K562 (cell line): Measurements from ENCODE around the gene EPB41L3.

ENCODE experiments used
- ATF3 ChIP-seq, 2 experiments: fragments of 450-650 bp in 1 of 2; sonication (generic) in 1 of 2; formaldehyde crosslinking in 1 of 2; IDR thresholded peaks in 1 of 2; conservative IDR thresholded peaks in 1 of 2; 2 replicates each; pipeline versions ENCODE4 v1.6.1 to v1.8.1; 2016 to 2023; ENCODE audit warnings: mild to moderate bottlenecking in 2 of 2, moderate library complexity in 2 of 2, inconsistent platforms in 1 of 2, missing genetic modification reagents in 1 of 2
- CTCF ChIP-seq, 3 experiments: IDR thresholded peaks in 2 of 3; conservative IDR thresholded peaks in 1 of 3; 2 replicates each; pipeline ENCODE4 v1.5.1; 2011 to 2012; ENCODE audit warnings: low read length in 3 of 3, mild to moderate bottlenecking in 3 of 3, control low read depth in 2 of 3, improper control_type of control experiment in 1 of 3, inconsistent platforms in 1 of 3, low read depth in 1 of 3, mixed read lengths in 1 of 3, moderate library complexity in 1 of 3; ENCODE audit not compliant: insufficient read depth in 2 of 3
- DACH1 ChIP-seq: fragments of 450-650 bp; IDR thresholded peaks from 2 replicates; pipeline ENCODE4 v1.6.1; 2018; ENCODE audit not compliant: partially characterized antibody
- EGR1 ChIP-seq: fragments of 450-650 bp; conservative IDR thresholded peaks from 2 replicates; pipeline ENCODE4 v1.6.1; 2017; ENCODE audit warnings: mild to moderate bottlenecking
- EZH2 ChIP-seq: IDR thresholded peaks from 2 replicates; pipeline ENCODE4 v1.6.1; 2012; ENCODE audit warnings: low read depth, mild to moderate bottlenecking, inconsistent platforms, low read length, borderline replicate concordance
- FOSL1 ChIP-seq: fragments of 200-800 bp; sonication (Bioruptor generic); conservative IDR thresholded peaks from 2 replicates; pipeline ENCODE4 v1.6.1; 2016; ENCODE audit warnings: missing genetic modification characterization, missing compliant biosample characterization
- NR0B1 ChIP-seq: fragments of 450-650 bp; IDR thresholded peaks from one replicate; pipeline ENCODE4 v1.6.1; 2018; ENCODE audit warnings: mild to moderate bottlenecking, moderate library complexity; ENCODE audit not compliant: partially characterized antibody
- ZNF449 ChIP-seq: fragments of 250-450 bp; sonication (Bioruptor Pico); IDR thresholded peaks from 2 replicates; pipeline ENCODE4 v1.8.0; 2022; ENCODE audit warnings: moderate library complexity, mild to moderate bottlenecking, inconsistent platforms
- ZNF668 ChIP-seq: fragments of 250-450 bp; sonication (Bioruptor Pico); IDR thresholded peaks from 2 replicates; pipeline ENCODE4 v1.8.0; 2022; ENCODE audit warnings: mild to moderate bottlenecking, inconsistent platforms
- ZNF766 ChIP-seq: fragments of 200-800 bp; sonication (Bioruptor generic); conservative IDR thresholded peaks from 2 replicates; pipeline ENCODE4 v1.6.1; 2016; ENCODE audit warnings: missing genetic modification characterization, missing compliant biosample characterization

GRCh38 chr18:5463831-5464230, 80.0 kb downstream of the EPB41L3 start:
- no peak for TF ChIP-seq ZNF668 (CRISPR knock-in tag)
- no peak for TF ChIP-seq ATF3 (IDR thresholded peaks at IDR 0.05)
- no peak for TF ChIP-seq ATF3 (CRISPR knock-in tag; conservative IDR thresholded peaks at IDR 0.05)
- TF ChIP-seq ZNF766 (CRISPR knock-in tag): no peak
- TF ChIP-seq CTCF (IDR thresholded peaks at IDR 0.05 in 2 of 3, conservative IDR thresholded peaks at IDR 0.05 in 1 of 3; ENCODE audit: insufficient read depth in 2 of 3, low read depth in 1 of 3, low read length in 3 of 3): no peak
- no peak for TF ChIP-seq ZNF449
- TF ChIP-seq EGR1: no peak
- no peak for TF ChIP-seq FOSL1 (tag)
- TF ChIP-seq DACH1: no peak
- no peak for TF ChIP-seq EZH2
- no peak for TF ChIP-seq NR0B1
